HG02885 (cell line): Measurements from ENCODE around the gene MANSC1.
"Not testable (repeated sequence)": the region's sequence is repeated elsewhere in the genome, so short reads cannot be mapped to it uniquely, and the experiment has no call there.

Experiments used
- ATAC-seq: cut with Tn5 transposase; IDR thresholded peaks from one replicate; pipeline ENCODE4 v1.9.1; 2021; ENCODE audit warnings: mild to moderate bottlenecking; ENCODE audit not compliant: unreplicated experiment, poor library complexity

Gene MANSC1

GRCh38 chr12:12365931-12366431 lies 15.9 kb upstream of the MANSC1 start:
- ATAC-seq: no peak

DNA sequence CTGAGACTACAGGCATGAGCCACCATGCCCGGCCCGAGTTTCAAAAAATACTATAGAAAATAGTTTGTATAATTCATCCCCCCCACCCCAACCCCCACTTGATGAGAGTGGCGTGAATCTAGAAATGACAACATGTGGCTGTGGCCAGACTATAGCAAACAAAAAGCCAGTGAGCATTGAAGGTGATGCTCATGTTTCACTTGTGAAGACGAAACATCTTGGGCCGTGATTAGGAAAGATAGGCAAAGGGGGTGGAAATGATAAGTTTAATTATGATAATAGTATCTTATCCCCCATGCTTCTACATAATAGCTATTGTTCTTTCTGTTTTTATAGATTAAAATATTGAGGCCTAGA lies 15.4 kb upstream of the MANSC1 start:
- ATAC-seq: no peak

- no peak for ATAC-seq
Measured at GRCh38 chr12:12364787-12365445, 14.9 kb upstream of the MANSC1 start.

- no peak for ATAC-seq
Measured at GRCh38 chr12:12358528-12358927, 8.5 kb upstream of the MANSC1 start.

DNA sequence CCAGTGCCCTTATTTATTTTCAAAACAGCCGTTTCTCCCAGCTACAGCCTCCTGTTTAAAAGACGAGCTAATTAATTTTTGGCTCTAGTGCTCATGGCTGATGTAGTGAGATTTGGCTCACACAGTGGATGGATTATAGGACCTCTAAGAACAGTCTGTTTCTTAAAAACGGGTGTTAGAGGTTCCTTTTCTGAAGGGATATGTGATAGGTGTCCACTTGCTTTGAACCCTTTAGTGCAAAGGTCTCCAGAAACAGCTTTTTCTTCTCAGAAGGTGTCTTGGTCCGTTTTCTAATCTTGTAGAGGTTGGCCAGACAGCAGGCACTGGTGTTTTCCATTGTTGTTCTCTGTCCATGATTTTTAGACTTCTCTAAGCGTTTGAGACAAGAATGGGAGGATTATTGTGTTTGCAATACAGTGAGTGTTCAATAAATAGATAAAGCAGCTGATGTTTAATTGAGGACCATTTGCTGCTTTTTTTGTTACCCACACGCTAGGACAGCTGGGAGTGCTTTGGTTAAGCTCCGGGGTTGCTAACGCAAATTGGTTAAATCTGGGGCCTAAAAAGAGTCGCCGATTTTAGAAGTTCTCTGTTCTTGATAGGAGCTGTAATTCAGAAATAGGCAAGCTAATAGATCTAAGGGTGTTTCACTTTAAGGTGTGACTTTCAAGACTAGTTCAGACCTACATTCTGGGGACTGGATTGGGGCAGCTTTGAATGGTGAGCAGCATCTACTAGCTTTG lies 7.8 kb upstream of the MANSC1 start:
- ATAC-seq: no peak

DNA sequence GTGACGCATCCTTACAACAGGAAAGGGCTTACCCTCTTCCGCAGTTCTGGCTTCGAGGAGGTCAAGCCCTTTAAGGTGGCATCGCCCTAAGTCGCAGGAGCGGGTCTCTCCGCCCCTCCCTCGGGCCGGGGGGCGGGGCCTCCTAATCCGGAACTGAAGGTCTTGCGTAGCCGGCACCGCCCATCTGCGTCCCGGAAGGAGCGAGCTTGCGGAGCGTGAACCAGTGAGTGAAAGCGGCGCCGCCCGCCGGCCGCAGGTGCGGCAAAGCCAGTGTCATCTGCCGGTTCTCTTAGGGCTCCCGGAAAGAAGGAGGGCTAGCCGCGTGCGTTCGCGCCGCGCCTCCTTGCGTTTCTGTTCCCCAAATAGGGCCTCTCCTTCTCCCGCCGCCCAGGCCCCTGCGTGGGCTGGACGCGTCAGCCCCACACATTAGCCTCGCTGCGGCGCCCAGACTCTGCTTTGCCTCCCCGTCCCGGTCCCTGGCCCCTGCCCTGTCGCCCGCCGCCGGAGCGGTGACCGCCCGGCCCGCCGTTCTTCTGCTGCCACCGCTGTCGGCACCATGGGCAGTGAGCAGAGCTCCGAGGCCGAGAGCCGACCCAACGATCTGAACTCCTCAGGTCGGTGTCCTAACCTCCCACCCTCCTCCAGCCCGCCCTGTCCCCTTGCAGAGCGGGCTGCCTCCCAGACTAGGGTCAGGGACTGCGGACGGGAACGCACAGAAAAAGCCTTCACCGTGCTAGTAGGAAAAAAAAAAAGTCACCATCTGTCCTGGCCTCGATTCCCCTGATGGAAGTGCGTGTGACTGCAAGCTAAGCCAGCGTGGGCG lies 7.1 kb upstream of the MANSC1 start, which contains the start of gene BORCS5:
BORCS5 (plus strand) TSS at position 183 of the 823 bp plus-strand sequence; CDS start at position 557, 374 bp downstream.
- ATAC-seq: peak; percentile 89

GRCh38 chr12:12356467-12356895 lies 6.4 kb upstream of the MANSC1 start:
- ATAC-seq: no peak

GRCh38 chr12:12353807-12354206 lies 3.8 kb upstream of the MANSC1 start:
- no peak for ATAC-seq

- no peak for ATAC-seq
Measured at GRCh38 chr12:12353276-12353675, 3.2 kb upstream of the MANSC1 start.

- not testable (repeated sequence) for ATAC-seq
Measured at GRCh38 chr12:12351468-12352185, 1.6 kb upstream of the MANSC1 start.

GRCh38 chr12:12350868-12351463 lies 924 bp upstream of the MANSC1 start:
- no peak for ATAC-seq

GRCh38 chr12:12338527-12339168 lies 11.4 kb downstream of the MANSC1 start:
- no peak for ATAC-seq

GRCh38 chr12:12336511-12336910 lies 13.5 kb downstream of the MANSC1 start:
- ATAC-seq: no peak

DNA sequence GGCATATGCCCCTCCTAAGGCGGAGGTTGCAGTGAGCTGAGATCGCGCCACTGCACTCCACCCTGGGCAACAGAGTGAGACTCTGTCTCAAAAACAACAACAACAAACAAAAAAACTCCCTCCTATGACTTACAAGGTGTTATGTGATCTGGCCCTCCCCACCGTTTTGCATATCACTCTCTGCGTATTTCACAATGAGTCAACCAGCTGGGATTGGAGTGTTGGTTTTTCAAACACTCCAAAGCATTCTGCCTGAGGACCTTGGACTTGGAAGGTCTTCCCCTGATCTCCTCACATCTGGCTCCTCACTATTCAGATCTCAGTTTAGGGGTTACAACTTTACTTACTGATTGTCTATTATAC lies 14.0 kb downstream of the MANSC1 start:
- ATAC-seq: peak; percentile 78

DNA sequence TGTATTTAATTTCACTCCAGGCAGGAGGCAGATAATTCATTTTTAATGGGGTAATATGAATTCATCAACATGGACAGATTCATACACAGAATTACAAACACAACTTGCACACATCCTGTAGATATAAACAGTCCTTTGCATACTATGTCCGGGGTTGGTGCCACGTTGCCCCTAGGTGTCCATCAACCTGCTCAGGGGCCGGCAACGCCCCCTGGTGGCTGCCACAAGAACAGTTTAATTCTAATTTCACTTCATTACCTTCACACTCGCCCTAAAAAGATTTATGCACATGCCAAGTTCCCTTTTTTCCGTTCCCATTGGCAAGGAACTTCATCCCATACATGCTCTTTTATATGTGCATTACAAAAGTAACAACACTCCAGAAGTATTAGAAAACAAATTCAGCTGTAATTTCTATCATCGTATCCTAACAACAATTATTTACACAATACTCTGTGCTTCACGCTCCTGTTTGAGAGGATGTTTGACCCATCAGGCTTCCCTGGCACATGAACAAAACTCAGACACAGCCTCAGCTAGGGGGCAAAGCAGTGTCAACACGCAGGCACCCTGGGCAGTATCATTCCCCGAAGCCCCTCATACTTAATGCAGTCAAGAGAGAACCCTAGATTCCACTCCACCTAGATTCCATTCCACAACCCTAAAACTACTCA lies 15.5 kb downstream of the MANSC1 start:
- peak; percentile 66 for ATAC-seq

GRCh38 chr12:12333407-12334366 lies 16.4 kb downstream of the MANSC1 start:
- no peak for ATAC-seq

GRCh38 chr12:12331896-12332295 lies 18.1 kb downstream of the MANSC1 start:
- ATAC-seq: no peak
